Breast epithelium (tissue), 4 donors: ENCODE results near the gene CACNG4. TPM values are rescaled to one million over a fixed set of nuclear protein-coding genes. Genes with fewer than 3 reads are reported as not detected.

Experiments
- DNase-seq, 2 donors: peaks; one replicate each; pipeline ENCODE4 v3.0.0-alpha.2; 2019; ENCODE audit warnings: low spot score in 2 of 2
- H3K27ac ChIP-seq, 2 donors: fragments of 200-600 bp; sonication (generic) in 1 of 2; one replicate each; pipeline ENCODE4 v1.5.1; 2016 to 2019; ENCODE audit warnings: mild to moderate bottlenecking in 1 of 2
- H3K27me3 ChIP-seq, 2 donors: fragments of 200-600 bp; sonication (generic) in 1 of 2; one replicate each; pipeline versions ENCODE4 v1.5.1 to v1.6.0; 2017 to 2019; ENCODE audit warnings: control low read depth in 1 of 2, mild to moderate bottlenecking in 1 of 2
- H3K36me3 ChIP-seq: fragments of 200-600 bp; one replicate; pipeline ENCODE4 v1.5.1; 2019
- H3K4me1 ChIP-seq, 2 donors: fragments of 200-600 bp; sonication (generic); one replicate each; pipeline ENCODE4 v1.5.1; 2016 to 2019; ENCODE audit warnings: control low read depth in 1 of 2
- H3K4me3 ChIP-seq, 3 donors: fragments of 200-600 bp; sonication (generic); 1 replicate in 2 of 3; 2 replicates in 1 of 3; pipeline ENCODE4 v1.5.1; 2016 to 2019; ENCODE audit warnings: mild to moderate bottlenecking in 3 of 3, moderate library complexity in 2 of 3
- H3K9me3 ChIP-seq, 2 donors: fragments of 200-600 bp; sonication (generic) in 1 of 2; one replicate each; pipeline ENCODE4 v1.5.1; 2016 to 2019; ENCODE audit warnings: control low read depth in 1 of 2
- POLR2A ChIP-seq: fragments of 450-650 bp; IDR thresholded peaks from one replicate; pipeline ENCODE4 v1.6.1; 2016; ENCODE audit warnings: antibody characterized with exemption, mild to moderate bottlenecking, moderate library complexity
- POLR2AphosphoS5 ChIP-seq, 3 donors: sonication (generic); formaldehyde crosslinking; IDR thresholded peaks; one replicate each; pipeline ENCODE4 v1.6.1; 2017; ENCODE audit warnings: antibody characterized with exemption in 3 of 3
- intact Hi-C: fragments of 100-400 bp; cut with DNase I; formaldehyde crosslinking; loops from one replicate; pipeline ENCODE4 v1.15.1; 2023; ENCODE audit warnings: low total_unique reads
- total RNA-seq, 3 donors: library from RNA; depleted of rRNA; stranded (reverse); fragments of >200 nt; gene quantifications; one replicate each; pipeline ENCODE4 v1.1.0, GENCODE V29; 2016
- TF ChIP-seq, protein P1 (sequence below), 3 donors: fragments of 450-650 bp; IDR thresholded peaks; one replicate each; pipeline ENCODE4 v1.5.1; 2016 to 2017; ENCODE audit warnings: antibody characterized with exemption in 3 of 3, mild to moderate bottlenecking in 3 of 3, moderate library complexity in 3 of 3

CACNG4 gene
- total RNA-seq, 3 donors from 2014 or later = 2.6 to 7.3 TPM; not detected in 1

DNA sequence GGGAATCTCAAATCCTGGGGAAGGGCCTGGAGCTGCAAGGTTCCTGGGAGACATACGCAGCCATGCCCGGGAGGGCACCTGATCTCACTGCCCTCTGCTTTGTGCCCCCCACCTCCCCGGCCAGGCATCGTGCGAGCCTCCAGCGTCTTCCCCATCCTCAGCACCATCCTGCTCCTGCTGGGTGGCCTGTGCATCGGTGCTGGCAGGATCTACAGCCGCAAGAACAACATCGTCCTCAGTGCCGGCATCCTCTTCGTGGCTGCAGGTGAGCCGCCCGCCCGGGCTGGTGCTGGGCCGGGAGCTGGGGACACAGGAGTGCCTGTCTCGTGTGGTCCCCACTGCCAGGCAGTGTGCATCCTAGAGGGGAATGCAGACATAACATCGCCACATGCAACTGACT, 60.2 kb downstream of the CACNG4 start:
- no peaks in the 10 kb centered on the region for H3K4me1 ChIP-seq
- TF ChIP-seq, protein P1, sequence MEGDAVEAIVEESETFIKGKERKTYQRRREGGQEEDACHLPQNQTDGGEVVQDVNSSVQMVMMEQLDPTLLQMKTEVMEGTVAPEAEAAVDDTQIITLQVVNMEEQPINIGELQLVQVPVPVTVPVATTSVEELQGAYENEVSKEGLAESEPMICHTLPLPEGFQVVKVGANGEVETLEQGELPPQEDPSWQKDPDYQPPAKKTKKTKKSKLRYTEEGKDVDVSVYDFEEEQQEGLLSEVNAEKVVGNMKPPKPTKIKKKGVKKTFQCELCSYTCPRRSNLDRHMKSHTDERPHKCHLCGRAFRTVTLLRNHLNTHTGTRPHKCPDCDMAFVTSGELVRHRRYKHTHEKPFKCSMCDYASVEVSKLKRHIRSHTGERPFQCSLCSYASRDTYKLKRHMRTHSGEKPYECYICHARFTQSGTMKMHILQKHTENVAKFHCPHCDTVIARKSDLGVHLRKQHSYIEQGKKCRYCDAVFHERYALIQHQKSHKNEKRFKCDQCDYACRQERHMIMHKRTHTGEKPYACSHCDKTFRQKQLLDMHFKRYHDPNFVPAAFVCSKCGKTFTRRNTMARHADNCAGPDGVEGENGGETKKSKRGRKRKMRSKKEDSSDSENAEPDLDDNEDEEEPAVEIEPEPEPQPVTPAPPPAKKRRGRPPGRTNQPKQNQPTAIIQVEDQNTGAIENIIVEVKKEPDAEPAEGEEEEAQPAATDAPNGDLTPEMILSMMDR (IDR thresholded peaks at IDR 0.05) = no peak
- no peak for TF ChIP-seq POLR2AphosphoS5 (IDR thresholded peaks at IDR 0.05)
- TF ChIP-seq POLR2A = no peak
- no peak overlapping the region for H3K4me3 ChIP-seq
- H3K27me3 ChIP-seq = no peaks in the 10 kb centered on the region
- intact Hi-C loops = no loop called here
- no peak for DNase-seq
- H3K9me3 ChIP-seq = no peaks in the 10 kb centered on the region
- no peaks in the 10 kb centered on the region for H3K36me3 ChIP-seq
- H3K27ac ChIP-seq = no peak overlapping the region

DNA sequence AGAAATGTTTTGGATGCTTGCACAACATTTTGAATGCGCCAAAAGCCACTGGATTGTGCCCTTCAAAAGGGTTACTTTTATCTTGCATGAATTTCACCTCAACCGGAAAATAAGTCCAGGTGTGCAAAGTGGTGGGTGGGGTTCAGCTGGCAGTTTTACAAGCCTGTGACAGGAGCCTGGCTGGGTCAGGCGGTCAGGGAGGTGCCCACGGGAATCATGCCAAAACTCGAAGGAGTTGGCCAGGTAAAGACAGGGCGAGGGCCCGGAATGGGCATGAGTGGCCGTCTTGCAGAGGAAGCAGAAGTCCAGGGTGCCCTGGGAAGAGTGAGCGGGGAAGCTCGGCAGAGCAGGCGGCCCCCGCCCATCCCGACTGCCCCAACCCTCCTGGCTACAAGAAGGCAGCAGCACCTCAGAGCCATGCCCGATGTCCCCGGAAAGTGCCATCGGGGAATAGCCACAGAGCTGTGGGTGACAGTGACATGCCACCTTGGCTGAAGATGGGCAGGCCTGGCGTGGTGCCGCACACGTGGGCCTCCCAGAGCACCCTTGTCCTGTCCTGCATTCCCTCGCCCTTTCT, 60.8 kb downstream of the CACNG4 start:
- H3K36me3 ChIP-seq = no peaks in the 10 kb centered on the region
- TF ChIP-seq POLR2AphosphoS5 (IDR thresholded peaks at IDR 0.05) = no peak
- no peak for TF ChIP-seq POLR2A
- TF ChIP-seq, protein P1 (IDR thresholded peaks at IDR 0.05) = no peak
- no peaks in the 10 kb centered on the region for H3K27me3 ChIP-seq
- no peak for DNase-seq
- intact Hi-C loops = no loop called here
- no peak overlapping the region for H3K27ac ChIP-seq
- no peaks in the 10 kb centered on the region for H3K9me3 ChIP-seq
- no peaks in the 10 kb centered on the region for H3K4me1 ChIP-seq
- no peak overlapping the region for H3K4me3 ChIP-seq

DNA sequence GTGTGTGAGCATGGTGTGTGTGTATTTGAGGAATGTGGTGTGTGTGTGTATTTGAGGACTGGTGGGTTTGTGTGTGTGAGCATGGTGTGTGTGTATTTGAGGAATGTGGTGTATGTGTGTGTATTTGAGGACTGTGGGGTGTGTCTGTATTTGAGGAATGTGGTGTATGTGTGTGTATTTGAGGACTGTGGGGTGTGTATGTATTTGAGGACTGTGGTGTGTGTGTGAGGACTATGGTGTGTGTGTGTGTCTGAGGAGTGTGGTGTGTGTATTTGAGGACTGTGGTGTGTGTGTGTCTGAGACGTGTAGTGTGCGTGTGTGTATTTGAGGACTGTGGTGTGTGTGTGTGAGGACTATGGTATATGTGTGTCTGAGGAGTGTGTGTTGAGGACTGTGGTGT, 61.8 kb downstream of the CACNG4 start:
- TF ChIP-seq, protein P1 (IDR thresholded peaks at IDR 0.05) = no peak
- no peak for TF ChIP-seq POLR2A
- no peak for TF ChIP-seq POLR2AphosphoS5 (IDR thresholded peaks at IDR 0.05)
- Histone ChIP-seq H3K9me3 (no peaks in the 10 kb centered on the region), H3K27ac (no peak overlapping the region), H3K27me3 (no peaks in the 10 kb centered on the region), H3K4me3 (no peak overlapping the region), H3K4me1 (no peaks in the 10 kb centered on the region), H3K36me3 (no peaks in the 10 kb centered on the region)
- no peak for DNase-seq
- intact Hi-C loops = no loop called here

DNA sequence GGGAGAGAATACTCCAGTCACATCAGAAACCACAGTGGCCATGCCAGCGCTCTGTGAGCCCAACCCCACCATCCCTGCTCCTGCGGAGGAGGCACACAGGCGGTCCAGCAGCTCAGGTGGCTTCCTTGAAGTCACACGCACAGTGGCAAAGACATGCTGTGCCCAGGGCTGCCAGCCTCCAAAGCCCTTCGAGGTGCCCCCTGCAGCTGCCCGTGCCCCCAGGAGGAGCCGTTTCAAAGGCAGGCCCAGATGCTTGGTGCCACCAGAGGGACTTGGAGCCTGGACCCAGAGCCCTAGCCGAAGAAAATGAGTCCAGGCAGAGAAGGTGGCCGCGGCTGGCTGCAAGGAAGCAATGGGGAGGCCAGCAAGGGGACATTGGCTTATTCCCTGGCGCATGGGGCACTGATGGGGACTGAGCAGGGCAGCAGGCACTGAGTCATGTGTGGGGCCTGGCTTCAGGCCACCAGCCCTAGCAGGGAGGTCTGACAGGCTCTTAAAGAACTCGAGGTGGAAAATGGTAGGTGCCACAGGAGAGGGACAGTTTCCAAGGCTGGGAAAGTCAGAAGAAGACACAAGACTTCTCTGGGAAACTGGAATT, 62.6 kb downstream of the CACNG4 start:
- no peaks in the 10 kb centered on the region for H3K9me3 ChIP-seq
- H3K27ac ChIP-seq = no peak overlapping the region
- no peaks in the 10 kb centered on the region for H3K27me3 ChIP-seq
- no peak overlapping the region for H3K4me3 ChIP-seq
- no peak for DNase-seq
- intact Hi-C loops = no loop called here
- H3K36me3 ChIP-seq = no peaks in the 10 kb centered on the region
- no peaks in the 10 kb centered on the region for H3K4me1 ChIP-seq
- TF ChIP-seq POLR2AphosphoS5 (IDR thresholded peaks at IDR 0.05) (no peak), POLR2A (no peak)
- TF ChIP-seq, protein P1 (IDR thresholded peaks at IDR 0.05) = no peak

DNA sequence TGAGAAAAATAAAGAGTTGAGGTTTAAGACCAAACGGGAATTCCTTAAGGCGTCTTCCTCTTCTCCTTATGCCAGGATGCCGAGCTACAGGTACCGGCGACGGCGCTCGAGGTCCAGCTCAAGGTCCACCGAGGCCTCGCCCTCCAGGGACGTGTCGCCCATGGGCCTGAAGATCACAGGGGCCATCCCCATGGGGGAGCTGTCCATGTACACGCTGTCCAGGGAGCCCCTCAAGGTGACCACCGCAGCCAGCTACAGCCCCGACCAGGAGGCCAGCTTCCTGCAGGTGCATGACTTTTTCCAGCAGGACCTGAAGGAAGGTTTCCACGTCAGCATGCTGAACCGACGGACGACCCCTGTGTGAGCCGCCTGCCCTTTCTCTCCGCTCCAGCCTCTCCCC, 66.1 kb downstream of the CACNG4 start:
- intact Hi-C loops = no loop called here
- H3K27me3 ChIP-seq = no peaks in the 10 kb centered on the region
- H3K9me3 ChIP-seq = no peaks in the 10 kb centered on the region
- no peak overlapping the region for H3K4me3 ChIP-seq
- DNase-seq = no peak
- H3K27ac ChIP-seq = no peak overlapping the region
- H3K4me1 ChIP-seq = no peaks in the 10 kb centered on the region
- no peaks in the 10 kb centered on the region for H3K36me3 ChIP-seq
- TF ChIP-seq POLR2AphosphoS5 (IDR thresholded peaks at IDR 0.05) (no peak), POLR2A (no peak)
- TF ChIP-seq, protein P1 (IDR thresholded peaks at IDR 0.05) = no peak
